ENCODE data around the gene TIA1. TPM values are rescaled to one million over a fixed set of nuclear protein-coding genes. Genes with fewer than 3 reads are reported as not detected.
A peak's percentile ranks its signal among the peaks of the same experiment; 100 is the strongest.
"Not testable (repeated sequence)": the region's sequence is repeated elsewhere in the genome, so short reads cannot be mapped to it uniquely, and the experiment has no call there.

Gene TIA1
- total RNA-seq, 1 experiment from 2014 or later, result 150 TPM

- H3K4me1 Mint-ChIP-seq, result no peaks in the 10 kb centered on the region
- H3K4me3 Mint-ChIP-seq, result no peak overlapping the region
- H3K27me3 Mint-ChIP-seq (ENCODE audit: low read depth), result no peaks in the 10 kb centered on the region
- ChIA-PET CTCF (no interaction called here), POLR2A (no interaction called here)
- no peak for DNase-seq (ENCODE audit: low spot score)
- peak overlapping the region; percentile 70; the same call in 1 of the 2 replicates for H3K27ac Mint-ChIP-seq
- TF ChIP-seq CREM (CRISPR knock-in tag; IDR thresholded peaks at IDR 0.05) (no peak), ZNF121 (CRISPR knock-in tag; IDR thresholded peaks at IDR 0.05) (no peak)
- H3K36me3 Mint-ChIP-seq, result peaks cover 75% of the 10 kb centered on the region
- no peak for ATAC-seq
- H3K9me3 Mint-ChIP-seq, result no peaks in the 10 kb centered on the region
Observed at GRCh38 chr2:70226781-70227180, 21.6 kb downstream of the TIA1 start.

DNA sequence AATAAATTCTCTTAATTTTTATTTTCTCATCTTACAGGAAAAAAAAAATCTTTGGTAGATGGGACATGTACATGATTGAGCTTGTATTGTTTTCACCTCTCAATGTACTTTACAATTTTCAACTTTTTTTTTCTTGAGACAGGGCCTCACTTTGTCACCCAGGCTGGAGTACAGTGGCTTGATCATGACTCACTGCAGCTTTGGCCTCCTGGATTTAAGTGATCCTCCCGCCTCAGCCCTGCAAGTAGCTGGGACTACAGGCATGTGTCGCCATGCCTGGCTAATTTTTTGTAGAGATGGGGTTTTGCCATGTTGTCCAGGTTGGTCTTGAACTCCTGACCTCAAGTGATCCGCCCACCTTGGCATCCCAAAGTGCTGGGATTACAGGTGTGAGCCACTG is 25.1 kb downstream of the TIA1 start:
- POLR2A ChIA-PET; H3K27ac Mint-ChIP-seq; DNase-seq (ENCODE audit: low spot score); H3K27me3 Mint-ChIP-seq (ENCODE audit: low read depth); H3K4me1 Mint-ChIP-seq; CTCF ChIA-PET; H3K9me3 Mint-ChIP-seq; H3K4me3 Mint-ChIP-seq; ATAC-seq: not testable (repeated sequence)
- H3K36me3 Mint-ChIP-seq, result peaks cover 72% of the 10 kb centered on the region

DNA sequence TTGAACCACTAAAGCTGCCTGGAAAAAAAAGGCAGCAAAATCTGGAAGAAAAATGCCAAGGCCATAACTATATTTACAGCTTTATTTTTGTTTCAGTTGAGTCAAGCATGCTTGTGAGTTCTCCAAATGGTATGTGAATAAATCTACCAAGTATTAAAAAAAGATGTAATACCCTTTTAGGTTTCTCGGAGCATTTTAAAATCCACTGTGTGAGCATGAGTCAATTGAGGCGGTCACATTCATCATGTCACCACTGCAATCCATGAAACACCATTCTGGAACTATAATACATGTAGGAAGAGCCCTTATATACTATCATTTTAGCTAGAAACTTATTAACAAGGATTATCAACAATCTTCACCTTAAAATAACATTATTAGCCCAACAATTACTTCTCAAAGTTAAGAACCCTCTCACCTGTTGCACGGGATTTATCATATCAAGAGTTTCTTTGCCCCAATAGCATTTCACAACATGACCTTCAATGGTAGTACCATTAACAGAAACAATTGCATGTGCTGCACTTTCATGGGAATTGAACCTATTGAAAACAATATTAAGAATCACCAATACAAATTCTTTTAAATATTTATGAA is 33.4 kb downstream of the TIA1 start:
- TF ChIP-seq EMX1 (CRISPR knock-in tag; IDR thresholded peaks at IDR 0.05) (no peak), CBFB (CRISPR knock-in tag; IDR thresholded peaks at IDR 0.05; ENCODE audit: low read depth) (no peak), ATF2 (CRISPR knock-in tag; IDR thresholded peaks at IDR 0.05; ENCODE audit: borderline replicate concordance, low read depth) (no peak)
- DNase-seq (ENCODE audit: low spot score) (no peak), ATAC-seq (no peak)
- no peaks in the 10 kb centered on the region for H3K27me3 Mint-ChIP-seq (ENCODE audit: low read depth)
- no peaks in the 10 kb centered on the region for H3K4me1 Mint-ChIP-seq
- POLR2A ChIA-PET, result interaction anchor here (0.6 kb wide), 1 partner anchor 149 kb away, joined by 10 read pairs; no protein-coding TSS in a partner anchor
- H3K9me3 Mint-ChIP-seq, result no peaks in the 10 kb centered on the region
- CTCF ChIA-PET, result no interaction called here
- no peak overlapping the region for H3K27ac Mint-ChIP-seq
- peaks cover 62% of the 10 kb centered on the region for H3K36me3 Mint-ChIP-seq
- H3K4me3 Mint-ChIP-seq, result no peak overlapping the region

DNA sequence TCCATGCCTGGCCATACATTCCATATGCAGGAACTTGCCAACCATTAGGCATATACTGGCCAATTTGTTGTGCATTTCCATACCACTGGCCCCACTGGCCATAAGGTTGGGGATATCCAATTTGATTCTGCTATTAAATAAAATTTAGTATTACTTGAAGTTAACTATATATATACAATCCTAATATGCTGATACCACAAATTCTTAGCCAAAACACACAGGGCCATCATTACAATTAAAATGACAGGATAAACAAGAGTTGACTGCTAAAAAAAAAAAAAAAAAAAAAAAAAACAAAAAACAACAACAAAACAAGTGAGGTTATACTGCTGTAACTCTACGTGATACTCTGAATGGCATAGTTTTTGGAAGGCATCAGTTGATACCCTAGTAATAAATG is 34.1 kb downstream of the TIA1 start:
- Mint-ChIP-seq H3K4me1 (no peaks in the 10 kb centered on the region), H3K4me3 (no peak overlapping the region), H3K9me3 (no peaks in the 10 kb centered on the region), H3K36me3 (peaks cover 63% of the 10 kb centered on the region), H3K27ac (no peak overlapping the region), H3K27me3 (ENCODE audit: low read depth) (no peaks in the 10 kb centered on the region)
- POLR2A ChIA-PET, result interaction anchor here (0.6 kb wide), 1 partner anchor 148 kb away, joined by 10 read pairs; no protein-coding TSS in a partner anchor
- CTCF ChIA-PET, result no interaction called here
- ATAC-seq (no peak), DNase-seq (ENCODE audit: low spot score) (no peak)
- TF ChIP-seq ZNF512 (CRISPR knock-in tag; IDR thresholded peaks at IDR 0.05; ENCODE audit: borderline replicate concordance) (no peak), TP53 (CRISPR knock-in tag; IDR thresholded peaks at IDR 0.05) (no peak), TEAD1 (CRISPR knock-in tag; IDR thresholded peaks at IDR 0.05) (no peak), MXD4 (CRISPR knock-in tag; IDR thresholded peaks at IDR 0.05; ENCODE audit: borderline replicate concordance) (no peak), FOXP1 (CRISPR knock-in tag; IDR thresholded peaks at IDR 0.05; ENCODE audit: borderline replicate concordance) (no peak), USF1 (CRISPR knock-in tag; IDR thresholded peaks at IDR 0.05) (no peak), ZNF416 (CRISPR knock-in tag; IDR thresholded peaks at IDR 0.05) (no peak), NR3C1 (CRISPR knock-in tag; conservative IDR thresholded peaks at IDR 0.05; ENCODE audit: low read depth) (no peak), PRRX2 (CRISPR knock-in tag; IDR thresholded peaks at IDR 0.05) (no peak), ZNF232 (CRISPR knock-in tag; IDR thresholded peaks at IDR 0.05) (no peak), GRHL2 (CRISPR knock-in tag; IDR thresholded peaks at IDR 0.05; ENCODE audit: insufficient replicate concordance, severe bottlenecking) (no peak), ESRRA (CRISPR knock-in tag; IDR thresholded peaks at IDR 0.05; ENCODE audit: borderline replicate concordance) (no peak), PRDM15 (CRISPR knock-in tag; IDR thresholded peaks at IDR 0.05) (no peak), RELA (CRISPR knock-in tag; IDR thresholded peaks at IDR 0.05; ENCODE audit: borderline replicate concordance) (no peak)
- TF ChIP-seq, protein P1, sequence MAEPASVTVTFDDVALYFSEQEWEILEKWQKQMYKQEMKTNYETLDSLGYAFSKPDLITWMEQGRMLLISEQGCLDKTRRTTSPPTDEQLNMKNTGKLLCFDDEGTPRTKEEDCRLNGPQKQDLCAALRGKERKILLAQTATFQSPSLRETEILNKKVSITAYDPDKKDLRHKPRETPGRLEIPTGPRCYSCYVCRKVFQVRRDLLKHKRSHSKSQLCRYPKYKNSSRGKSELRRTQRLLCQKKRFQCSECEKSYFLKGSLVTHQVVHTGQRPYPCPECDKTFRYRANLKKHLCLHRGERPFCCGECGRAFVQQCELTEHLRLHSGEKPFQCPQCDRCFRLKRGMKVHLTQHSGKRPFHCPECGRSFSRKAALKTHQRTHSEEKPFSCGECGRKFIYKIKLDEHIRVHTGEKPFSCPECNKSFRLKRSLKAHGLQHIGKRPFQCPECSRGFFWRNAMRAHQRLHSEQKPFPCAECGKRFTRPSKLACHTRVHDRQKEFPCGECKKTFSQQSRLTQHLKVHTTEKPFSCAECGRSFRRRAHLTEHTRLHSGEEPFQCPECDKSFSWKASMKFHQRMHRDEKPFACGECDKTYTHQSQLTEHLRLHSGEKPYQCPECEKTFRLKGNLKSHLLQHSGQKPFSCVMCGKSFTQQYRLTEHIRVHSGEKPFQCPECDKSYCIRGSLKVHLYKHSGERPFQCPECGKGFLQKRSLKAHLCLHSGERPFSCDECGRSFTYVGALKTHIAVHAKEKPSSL (CRISPR knock-in tag; conservative IDR thresholded peaks at IDR 0.05), result no peak

Data from WTC11 (cell line).